OCI-LY7 (cell line): Measurements from ENCODE around the gene APOC3.

Experiments used
- EZH2phosphoT487 ChIP-seq: fragments of 200-600 bp; sonication (generic); IDR thresholded peaks from 2 replicates; pipeline ENCODE4 v1.6.1; 2018; ENCODE audit warnings: low read depth, borderline replicate concordance, mild to moderate bottlenecking, mixed run types, antibody characterized with exemption, low read length, moderate library complexity, mixed read lengths
- TF ChIP-seq, protein P1 (sequence below): fragments of 200-600 bp; sonication (generic); conservative IDR thresholded peaks from 2 replicates; pipeline ENCODE4 v1.5.1; 2014; ENCODE audit warnings: mild to moderate bottlenecking, antibody characterized with exemption, low read length, moderate library complexity, mixed read lengths

DNA sequence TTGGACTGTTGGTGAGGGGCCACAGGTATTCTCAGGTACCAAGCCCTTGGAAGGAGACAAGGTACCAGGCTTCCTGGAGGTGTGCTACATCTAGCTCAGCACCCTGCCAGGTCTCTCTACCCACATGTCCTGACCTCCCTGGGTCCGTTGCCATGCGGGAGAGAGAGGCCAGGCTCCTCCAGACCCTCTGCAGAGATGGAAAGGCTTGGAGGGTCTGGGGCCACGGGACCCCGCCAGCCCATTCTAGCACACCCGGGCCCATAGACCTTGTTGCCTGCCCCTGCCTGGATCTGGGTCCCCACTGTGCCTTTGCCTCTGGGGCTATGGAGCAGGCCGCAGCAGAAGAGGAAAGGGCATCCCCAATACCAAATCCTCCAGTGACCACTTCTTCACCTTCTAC, 2.2 kb upstream of the APOC3 start:
- TF ChIP-seq EZH2phosphoT487, result no peak
- TF ChIP-seq, protein P1, sequence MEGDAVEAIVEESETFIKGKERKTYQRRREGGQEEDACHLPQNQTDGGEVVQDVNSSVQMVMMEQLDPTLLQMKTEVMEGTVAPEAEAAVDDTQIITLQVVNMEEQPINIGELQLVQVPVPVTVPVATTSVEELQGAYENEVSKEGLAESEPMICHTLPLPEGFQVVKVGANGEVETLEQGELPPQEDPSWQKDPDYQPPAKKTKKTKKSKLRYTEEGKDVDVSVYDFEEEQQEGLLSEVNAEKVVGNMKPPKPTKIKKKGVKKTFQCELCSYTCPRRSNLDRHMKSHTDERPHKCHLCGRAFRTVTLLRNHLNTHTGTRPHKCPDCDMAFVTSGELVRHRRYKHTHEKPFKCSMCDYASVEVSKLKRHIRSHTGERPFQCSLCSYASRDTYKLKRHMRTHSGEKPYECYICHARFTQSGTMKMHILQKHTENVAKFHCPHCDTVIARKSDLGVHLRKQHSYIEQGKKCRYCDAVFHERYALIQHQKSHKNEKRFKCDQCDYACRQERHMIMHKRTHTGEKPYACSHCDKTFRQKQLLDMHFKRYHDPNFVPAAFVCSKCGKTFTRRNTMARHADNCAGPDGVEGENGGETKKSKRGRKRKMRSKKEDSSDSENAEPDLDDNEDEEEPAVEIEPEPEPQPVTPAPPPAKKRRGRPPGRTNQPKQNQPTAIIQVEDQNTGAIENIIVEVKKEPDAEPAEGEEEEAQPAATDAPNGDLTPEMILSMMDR, result no peak
